Rectal smooth muscle tissue (tissue), 1 donor: ENCODE data around the gene JAML.

Source experiments
- H3K27ac ChIP-seq: one replicate; pipeline ENCODE4 v1.7.0; 2013; ENCODE audit warnings: low read depth, low read length, inconsistent platforms
- H3K27me3 ChIP-seq: one replicate; pipeline ENCODE4 v1.7.0; 2013; ENCODE audit warnings: low read length; ENCODE audit not compliant: control insufficient read depth, insufficient read depth
- H3K36me3 ChIP-seq: one replicate; pipeline ENCODE4 v1.7.0; 2013; ENCODE audit warnings: low read length; ENCODE audit not compliant: control insufficient read depth, insufficient read depth
- H3K4me1 ChIP-seq: one replicate; pipeline ENCODE4 v1.7.0; 2013; ENCODE audit warnings: low read length; ENCODE audit not compliant: control insufficient read depth, insufficient read depth
- H3K4me3 ChIP-seq: one replicate; pipeline ENCODE4 v1.7.0; 2013; ENCODE audit warnings: low read length
- H3K9ac ChIP-seq: one replicate; pipeline ENCODE4 v1.7.0; 2013; ENCODE audit warnings: low read length

JAML gene

DNA sequence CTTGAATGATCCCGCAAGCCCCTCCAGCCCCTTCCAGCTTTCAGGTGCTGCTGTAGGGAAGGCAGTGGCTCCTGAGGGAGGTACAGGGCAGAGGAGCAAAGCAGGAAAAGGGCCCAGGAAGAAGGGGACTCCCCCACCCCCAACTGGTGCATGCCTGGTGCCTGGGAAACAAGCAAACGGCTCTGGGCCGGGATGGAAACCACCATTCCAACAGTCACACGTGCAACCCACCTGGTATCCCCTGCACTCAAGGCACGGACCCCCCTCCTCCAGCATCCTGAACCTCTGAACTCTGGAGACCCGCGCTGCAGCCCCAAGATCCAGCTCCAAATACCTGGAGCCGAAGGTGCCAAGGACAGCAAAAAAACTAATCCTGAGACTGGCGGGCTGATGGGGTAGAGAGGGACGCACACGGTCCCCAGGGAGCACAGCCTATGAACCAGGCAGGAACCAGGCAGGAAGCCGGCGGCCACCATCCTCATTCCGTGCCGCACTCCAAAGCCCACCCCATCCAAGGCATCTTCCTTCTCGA is 72.7 kb downstream of the JAML start:
- H3K27me3 ChIP-seq = peaks cover 40% of the 10 kb centered on the region
- H3K27ac ChIP-seq = no peak overlapping the region
- H3K4me1 ChIP-seq = no peaks in the 10 kb centered on the region
- no peak overlapping the region for H3K9ac ChIP-seq
- H3K4me3 ChIP-seq = peak overlapping the region; percentile 56
- H3K36me3 ChIP-seq = no peaks in the 10 kb centered on the region

DNA sequence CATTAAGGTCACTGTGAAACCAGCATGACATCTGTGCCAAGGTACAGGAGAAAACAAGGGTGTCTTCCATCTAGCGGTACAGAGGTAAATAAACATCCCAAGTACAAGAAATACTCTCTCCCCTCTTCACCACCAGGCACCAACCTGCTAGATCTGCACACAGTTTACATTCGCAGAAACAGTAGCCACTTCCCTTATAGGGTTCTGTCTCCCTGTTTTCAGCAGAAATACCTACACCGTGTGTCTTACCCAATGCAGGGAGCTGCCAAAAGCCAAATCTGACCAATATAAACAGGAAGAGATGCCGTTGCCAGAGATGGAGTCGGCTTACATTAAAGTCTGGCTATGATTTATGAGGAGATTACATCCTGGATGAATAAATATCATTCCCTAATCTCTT is 73.4 kb downstream of the JAML start:
- peaks cover 41% of the 10 kb centered on the region for H3K27me3 ChIP-seq
- H3K4me3 ChIP-seq = no peak overlapping the region

DNA sequence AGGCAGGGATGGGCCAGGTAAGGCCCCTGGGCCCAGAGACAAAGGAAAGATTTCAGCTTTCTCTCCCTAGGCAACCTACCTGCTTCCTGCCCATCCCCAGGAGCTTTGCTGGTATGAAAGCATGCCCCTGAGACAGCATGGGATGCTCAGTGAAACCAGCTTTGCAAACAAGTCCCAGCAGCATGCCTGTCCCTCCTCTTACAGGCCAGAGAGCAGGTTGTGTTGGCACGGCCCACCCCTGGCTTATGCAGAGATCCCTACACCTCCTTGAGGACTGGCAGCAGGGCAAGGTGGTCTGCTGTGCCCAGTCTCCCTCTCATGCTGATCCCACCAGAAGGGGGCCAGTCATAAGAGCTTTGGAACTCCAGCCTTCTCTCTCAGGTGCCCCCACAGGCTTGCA is 75.3 kb downstream of the JAML start:
- Histone ChIP-seq H3K9ac (no peak overlapping the region), H3K4me1 (no peaks in the 10 kb centered on the region), H3K27ac (no peak overlapping the region), H3K4me3 (no peak overlapping the region), H3K27me3 (peaks cover 30% of the 10 kb centered on the region), H3K36me3 (no peaks in the 10 kb centered on the region)

More for the DNA sequence above, 73.4 kb downstream of the JAML start:
- Histone ChIP-seq H3K36me3 (no peaks in the 10 kb centered on the region), H3K4me1 (no peaks in the 10 kb centered on the region), H3K27ac (no peak overlapping the region), H3K9ac (no peak overlapping the region)

DNA sequence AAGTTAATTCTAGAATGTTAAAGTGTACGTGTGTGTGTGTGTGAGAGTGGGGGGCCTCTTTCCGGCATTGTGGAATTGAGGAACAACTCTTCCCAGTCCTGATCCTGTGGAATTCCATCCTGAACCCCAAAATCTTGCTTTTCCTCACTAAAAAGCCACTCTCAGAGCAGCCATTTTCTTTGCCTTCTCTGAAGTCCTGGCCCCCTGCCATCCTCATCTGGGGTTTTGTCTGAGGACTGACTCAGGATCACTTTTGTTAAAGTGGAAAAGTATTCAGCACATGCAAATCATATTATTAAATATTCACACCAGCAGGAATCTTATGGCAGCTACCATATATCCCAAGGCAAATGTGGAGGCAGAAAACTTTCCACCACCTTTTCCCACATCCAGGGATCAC is 76.0 kb downstream of the JAML start:
- Histone ChIP-seq H3K36me3 (no peaks in the 10 kb centered on the region), H3K4me1 (no peaks in the 10 kb centered on the region), H3K27me3 (peaks cover 25% of the 10 kb centered on the region), H3K27ac (no peak overlapping the region), H3K4me3 (no peak overlapping the region), H3K9ac (no peak overlapping the region)

DNA sequence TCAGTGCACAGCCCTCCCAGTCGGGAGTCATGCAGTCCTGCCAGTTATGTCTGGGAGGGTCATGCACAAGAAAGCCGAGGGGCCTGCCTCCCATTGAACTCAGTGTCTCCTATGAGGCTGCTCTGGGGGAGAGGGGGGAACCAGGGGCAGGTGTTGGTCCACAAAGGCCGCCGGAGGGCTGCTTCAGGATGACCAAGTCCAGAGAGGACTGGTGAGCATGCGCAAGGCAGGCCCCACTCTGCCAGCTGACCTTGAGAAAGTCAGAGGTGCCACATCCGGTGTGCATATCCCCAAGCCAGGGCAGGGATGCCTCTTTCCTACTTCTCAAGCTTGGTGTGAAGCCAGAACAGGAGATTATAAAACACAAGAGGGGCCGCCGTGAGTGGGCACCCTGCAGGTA is 76.6 kb downstream of the JAML start:
- no peak overlapping the region for H3K27ac ChIP-seq
- no peaks in the 10 kb centered on the region for H3K36me3 ChIP-seq
- H3K4me3 ChIP-seq = no peak overlapping the region
- H3K9ac ChIP-seq = no peak overlapping the region
- H3K27me3 ChIP-seq = peaks cover 20% of the 10 kb centered on the region
- no peaks in the 10 kb centered on the region for H3K4me1 ChIP-seq

DNA sequence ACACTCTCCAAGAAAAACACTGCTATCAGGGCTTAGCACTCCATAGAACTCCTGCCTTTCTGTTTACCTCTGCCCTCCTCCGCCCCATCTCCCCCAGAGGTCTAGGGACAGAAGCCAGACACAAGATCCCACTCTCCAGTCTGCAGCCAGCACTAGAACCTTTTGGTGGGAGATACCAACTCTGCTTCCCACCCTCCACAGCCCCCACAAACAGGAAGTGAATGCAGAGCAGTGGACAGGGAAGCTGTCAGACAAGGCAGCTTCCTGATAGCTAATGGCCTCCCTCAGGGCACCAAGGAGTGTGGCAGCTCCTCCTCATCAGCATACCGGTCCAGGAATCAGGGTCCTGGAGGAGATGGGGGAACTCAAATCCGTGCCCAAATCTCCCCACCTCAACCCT is 77.3 kb downstream of the JAML start:
- Histone ChIP-seq H3K4me3 (no peak overlapping the region), H3K4me1 (no peaks in the 10 kb centered on the region), H3K27me3 (peaks cover 14% of the 10 kb centered on the region), H3K36me3 (no peaks in the 10 kb centered on the region), H3K27ac (no peak overlapping the region), H3K9ac (no peak overlapping the region)

DNA sequence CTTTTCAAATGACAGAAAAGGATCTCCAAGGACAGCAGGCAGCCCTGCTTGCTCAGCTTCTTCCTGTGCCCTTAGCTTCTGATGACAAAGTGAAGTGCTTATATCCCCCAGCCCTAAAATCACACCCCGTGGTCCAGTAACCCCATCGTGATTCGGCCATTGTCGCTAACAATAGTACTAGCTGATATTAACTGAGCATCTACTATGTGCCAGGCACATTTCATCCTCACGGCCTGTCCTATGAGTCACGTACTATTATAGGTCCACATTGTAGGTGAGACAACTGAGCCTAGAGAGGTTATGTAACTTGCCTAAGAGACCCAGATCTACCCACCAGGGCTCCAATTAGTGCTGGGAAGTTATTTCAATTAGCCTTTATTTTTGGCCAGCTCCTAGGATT is 78.3 kb downstream of the JAML start:
- H3K27ac ChIP-seq = no peak overlapping the region
- no peak overlapping the region for H3K9ac ChIP-seq
- no peaks in the 10 kb centered on the region for H3K4me1 ChIP-seq
- H3K4me3 ChIP-seq = no peak overlapping the region
- H3K36me3 ChIP-seq = no peaks in the 10 kb centered on the region
- H3K27me3 ChIP-seq = peaks cover 12% of the 10 kb centered on the region

DNA sequence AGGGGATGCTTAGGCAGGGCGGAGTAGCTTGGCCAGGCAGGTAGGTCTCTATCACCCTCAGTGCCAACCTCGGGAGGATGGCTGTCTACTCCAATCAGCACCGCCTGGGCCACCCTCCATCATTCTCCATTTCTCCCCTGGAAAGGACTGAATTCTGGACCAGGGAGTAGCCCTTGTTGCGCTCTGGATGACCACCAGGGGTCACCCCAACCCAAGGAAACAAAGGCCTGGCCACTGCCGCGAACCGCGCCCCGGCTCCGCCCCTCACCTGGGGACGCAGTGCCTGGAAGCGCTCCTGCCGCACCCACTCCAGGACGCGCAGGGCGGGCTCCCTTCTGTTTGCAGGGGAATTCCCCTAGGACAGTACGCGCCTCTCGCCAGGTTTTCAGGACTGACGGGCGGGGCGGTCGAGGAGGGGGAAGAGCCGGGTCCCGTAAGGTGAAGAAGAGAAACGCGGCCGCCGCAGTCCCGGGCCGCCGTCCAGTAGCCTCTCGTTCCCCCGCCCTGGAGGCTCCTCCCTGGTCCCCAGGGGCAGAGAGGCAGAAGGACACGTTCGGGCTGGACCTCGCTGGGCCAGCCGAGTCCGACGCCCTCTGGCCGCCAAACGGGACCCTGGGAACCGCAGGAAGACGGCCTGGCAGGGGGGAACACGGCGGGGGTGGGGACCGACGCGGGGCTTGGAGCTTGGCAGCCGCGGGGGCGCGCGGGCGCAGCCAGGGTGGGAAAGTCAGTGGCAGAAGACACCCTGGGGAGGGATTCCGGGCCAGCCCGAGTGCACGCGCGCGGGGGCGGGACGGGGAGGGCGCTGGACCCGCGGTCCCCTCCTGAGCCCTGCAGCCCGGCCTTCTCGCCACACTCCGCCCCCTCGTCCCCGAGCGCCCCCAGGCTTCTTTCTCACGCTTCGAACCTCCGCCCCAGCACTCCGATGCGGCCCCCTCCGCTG is 79.3 kb downstream of the JAML start:
- Histone ChIP-seq H3K36me3 (no peaks in the 10 kb centered on the region), H3K9ac (no peak overlapping the region), H3K27ac (no peak overlapping the region), H3K4me1 (no peaks in the 10 kb centered on the region), H3K27me3 (peaks cover 13% of the 10 kb centered on the region), H3K4me3 (peak overlapping the region; percentile 75)

DNA sequence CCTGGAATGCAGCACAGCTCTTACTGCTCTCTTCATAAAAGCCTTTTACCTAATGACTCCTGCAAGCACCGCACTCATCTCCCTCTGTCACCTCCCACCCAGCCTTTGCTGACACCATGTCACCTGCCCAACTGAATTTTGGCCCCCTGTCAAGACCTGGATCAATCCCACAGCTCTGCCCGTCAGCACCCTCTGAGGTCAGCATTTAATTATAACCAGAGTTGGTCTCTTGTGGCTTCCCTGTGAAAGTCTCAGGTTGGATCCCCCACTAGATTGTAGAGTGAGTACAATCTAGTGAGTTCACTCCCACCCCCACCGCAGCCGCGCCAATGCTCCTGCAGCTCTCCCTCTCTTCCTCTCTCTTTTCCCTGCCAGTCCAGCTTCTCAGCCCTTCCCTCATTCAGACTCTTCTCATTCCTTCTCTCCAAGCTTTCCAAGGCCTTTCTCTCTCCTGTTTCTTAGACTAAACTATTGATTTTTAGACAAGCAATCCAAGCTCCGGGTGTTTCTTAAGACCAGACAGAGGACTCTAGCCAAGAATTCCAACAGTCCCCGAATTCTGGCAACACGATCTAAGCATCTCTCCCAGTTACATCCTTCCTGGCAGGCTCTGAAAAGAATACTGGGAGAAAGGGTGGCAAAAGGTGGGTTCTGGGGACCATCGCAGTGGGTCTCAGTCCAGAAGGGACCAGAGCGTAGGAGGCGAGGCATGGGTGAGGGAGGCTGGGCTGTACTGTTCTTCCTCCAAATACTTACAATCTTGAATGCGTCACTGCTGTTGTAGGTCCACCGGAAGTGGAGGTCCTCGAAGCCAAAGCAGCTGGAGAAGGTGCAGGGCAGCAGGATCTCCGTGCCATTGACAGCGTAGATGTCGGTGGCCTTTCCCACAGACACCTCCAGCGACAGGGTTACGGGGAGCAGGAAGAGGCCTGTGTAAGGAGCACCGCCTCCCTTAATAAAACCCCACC is 80.2 kb downstream of the JAML start:
- Histone ChIP-seq H3K9ac (no peak overlapping the region), H3K27me3 (peaks cover 13% of the 10 kb centered on the region), H3K36me3 (no peaks in the 10 kb centered on the region), H3K27ac (no peak overlapping the region), H3K4me3 (no peak overlapping the region), H3K4me1 (no peaks in the 10 kb centered on the region)
